OCI-LY1 (cell line): ENCODE data around the gene KIZ.

Source experiments
- CTCF ChIP-seq: fragments of 200-600 bp; sonication (generic), shearing (Covaris generic); IDR thresholded peaks from 2 replicates; pipeline ENCODE4 v1.5.1; 2017; ENCODE audit warnings: mild to moderate bottlenecking, antibody characterized with exemption, low read length, moderate library complexity, mixed read lengths
- EZH2 ChIP-seq: fragments of 200-600 bp; sonication (generic), shearing (Covaris generic); IDR thresholded peaks from 2 replicates; pipeline ENCODE4 v1.8.0; 2017; ENCODE audit warnings: borderline replicate concordance, mixed run types, mild to moderate bottlenecking, antibody characterized with exemption, low read length, moderate library complexity, mixed read lengths

DNA sequence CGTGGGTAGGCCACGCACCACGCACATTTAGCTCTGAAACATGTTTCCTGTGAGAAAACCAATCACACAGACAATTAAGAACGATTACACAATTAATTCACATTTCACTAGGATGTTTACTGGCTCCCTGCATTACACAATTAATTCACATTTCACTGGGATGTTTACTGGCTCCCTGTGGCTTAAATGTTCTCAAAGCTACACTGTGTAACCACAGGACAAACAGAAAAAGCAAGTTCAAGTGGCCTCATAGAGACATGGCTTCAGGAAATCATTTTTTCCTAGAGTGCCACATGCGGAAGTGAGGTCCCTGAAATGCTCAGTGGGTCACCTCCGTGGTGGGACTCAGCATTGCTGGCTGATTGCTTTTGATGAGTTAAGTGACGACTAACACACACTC is 115.5 kb downstream of the KIZ start:
- TF ChIP-seq CTCF (no peak), EZH2 (no peak)
